Effector CD8-positive, alpha-beta T cell (primary cell): Measurements from ENCODE around the gene CFL2.
"Not testable (repeated sequence)": the region's sequence is repeated elsewhere in the genome, so short reads cannot be mapped to it uniquely, and the experiment has no call there.

Experiments used
- DNase-seq: peaks from one replicate; lab custom pipeline; 2025; lab: John Stamatoyannopoulos, UW
- total RNA-seq, 4 experiments: gene quantifications; one replicate each; lab custom pipeline; 2026; lab: John Stamatoyannopoulos, UW

The CFL2 gene
- total RNA-seq: 10.3 to 18.7 (median 15.5) reads per million in 4 experiments

GRCh38 chr14:34714320-34715126 is at the start of gene CFL2:
TSS of gene CFL2 (minus strand) at chr14:34714593. CDS start at chr14:34714540, 53 bp downstream.
- DNase-seq: peak; percentile 70

GRCh38 chr14:34755215-34755614 is 40.8 kb upstream of the CFL2 start:
- DNase-seq: no peak

GRCh38 chr14:34754687-34755086 is 40.3 kb upstream of the CFL2 start:
- no peak for DNase-seq

- DNase-seq: no peak
These were observed 36.3 kb upstream of the CFL2 start for GRCh38 chr14:34750670-34751069.

GRCh38 chr14:34750233-34750632 is 35.8 kb upstream of the CFL2 start:
- DNase-seq: no peak

GRCh38 chr14:34749408-34749807 is 35.0 kb upstream of the CFL2 start:
- DNase-seq: no peak

- DNase-seq: no peak
These were observed 28.1 kb upstream of the CFL2 start for GRCh38 chr14:34742270-34743115.

GRCh38 chr14:34741840-34742239 is 27.4 kb upstream of the CFL2 start:
- DNase-seq: no peak

GRCh38 chr14:34740139-34740538 is 25.7 kb upstream of the CFL2 start:
- not testable (repeated sequence) for DNase-seq

- not testable (repeated sequence) for DNase-seq
These were observed 22.7 kb upstream of the CFL2 start for GRCh38 chr14:34737079-34737478.

- DNase-seq: no peak
These were observed 18.9 kb upstream of the CFL2 start for GRCh38 chr14:34733245-34733644.

- no peak for DNase-seq
These were observed 18.4 kb upstream of the CFL2 start for GRCh38 chr14:34732802-34733201.

GRCh38 chr14:34723867-34724266 is 9.5 kb upstream of the CFL2 start:
- DNase-seq: no peak

GRCh38 chr14:34722723-34723545 is 8.5 kb upstream of the CFL2 start:
- DNase-seq: peak; percentile 3

- no peak for DNase-seq
These were observed 6.7 kb upstream of the CFL2 start for GRCh38 chr14:34721129-34721528.

- no peak for DNase-seq
These were observed 4.4 kb upstream of the CFL2 start for GRCh38 chr14:34718750-34719304.

- DNase-seq: no peak
These were observed 902 bp upstream of the CFL2 start for GRCh38 chr14:34715127-34715863.

GRCh38 chr14:34713681-34714319 is 593 bp downstream of the CFL2 start:
- no peak for DNase-seq

GRCh38 chr14:34713122-34713680 is 1.2 kb downstream of the CFL2 start:
- DNase-seq: no peak
